Sciatic nerve (tissue), 2 donors: ENCODE data around the gene HOXA10. TPM values are rescaled to one million over a fixed set of nuclear protein-coding genes. Genes with fewer than 3 reads are reported as not detected.

Source experiments
- ATAC-seq: fragments of 200-7000 bp; cut with Tn5 transposase; one replicate; pipeline ENCODE4 v1.9.1; 2020; ENCODE audit warnings: mild to moderate bottlenecking, moderate library complexity
- DNase-seq: peaks from one replicate; pipeline ENCODE4 v3.0.0-alpha.2; 2020; ENCODE audit warnings: low spot score
- intact Hi-C: fragments of 100-400 bp; cut with DNase I; formaldehyde crosslinking; loops from one replicate; pipeline ENCODE4 v1.14.2; 2022
- total RNA-seq: library from RNA; stranded (reverse); fragmentation: NEBNext Ultra II Directional; extraction: Animal tissue kit (Norgen Biotek cat#: 25700); gene quantifications from one replicate; pipeline ENCODE4 v1.2.1, GENCODE V29; 2021
- donor health status: DM: no; HTN: no; CAD: no.
- donor health status: DM: no; HTN: no; CAD: no.

Gene HOXA10
- total RNA-seq, 1 donor from 2014 or later, result 11.2 TPM

DNA sequence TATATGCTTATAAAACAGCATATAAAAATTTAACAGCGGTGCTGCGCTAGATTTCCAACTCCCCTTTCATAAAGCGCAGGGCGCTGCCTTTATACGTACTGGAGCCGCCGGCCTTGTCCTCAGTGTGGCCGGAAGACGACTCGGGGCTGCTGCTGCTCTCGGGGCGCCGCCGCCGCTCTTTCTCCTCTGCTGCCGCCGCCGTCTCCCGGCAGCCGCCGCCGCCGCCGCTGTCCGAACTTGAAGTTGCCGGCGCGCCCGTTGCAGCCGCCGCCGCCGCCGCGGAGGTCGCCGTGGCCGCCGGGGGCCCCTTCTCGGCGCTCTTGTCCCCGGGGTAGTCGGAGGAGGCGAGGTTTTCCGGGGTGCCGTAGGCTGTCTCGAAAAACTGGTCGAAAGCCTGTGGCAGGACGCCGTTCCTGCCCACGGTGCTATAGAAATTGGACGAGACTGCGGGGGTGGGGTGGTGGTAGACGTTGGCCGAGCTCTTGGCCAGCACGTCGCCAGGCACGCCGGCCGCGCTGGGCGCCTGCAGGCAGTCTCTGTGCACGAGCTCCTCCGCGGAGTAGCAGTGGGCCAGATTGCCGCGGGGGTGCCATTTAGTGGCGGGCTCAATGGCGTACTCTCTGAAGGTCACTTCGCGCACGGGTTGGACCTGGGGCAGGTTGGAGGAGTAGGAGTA, 10.4 kb upstream of the HOXA10 start:
- intact Hi-C loops, result no loop called here
- peak; percentile 6 for ATAC-seq
- peak; percentile 71 for DNase-seq

DNA sequence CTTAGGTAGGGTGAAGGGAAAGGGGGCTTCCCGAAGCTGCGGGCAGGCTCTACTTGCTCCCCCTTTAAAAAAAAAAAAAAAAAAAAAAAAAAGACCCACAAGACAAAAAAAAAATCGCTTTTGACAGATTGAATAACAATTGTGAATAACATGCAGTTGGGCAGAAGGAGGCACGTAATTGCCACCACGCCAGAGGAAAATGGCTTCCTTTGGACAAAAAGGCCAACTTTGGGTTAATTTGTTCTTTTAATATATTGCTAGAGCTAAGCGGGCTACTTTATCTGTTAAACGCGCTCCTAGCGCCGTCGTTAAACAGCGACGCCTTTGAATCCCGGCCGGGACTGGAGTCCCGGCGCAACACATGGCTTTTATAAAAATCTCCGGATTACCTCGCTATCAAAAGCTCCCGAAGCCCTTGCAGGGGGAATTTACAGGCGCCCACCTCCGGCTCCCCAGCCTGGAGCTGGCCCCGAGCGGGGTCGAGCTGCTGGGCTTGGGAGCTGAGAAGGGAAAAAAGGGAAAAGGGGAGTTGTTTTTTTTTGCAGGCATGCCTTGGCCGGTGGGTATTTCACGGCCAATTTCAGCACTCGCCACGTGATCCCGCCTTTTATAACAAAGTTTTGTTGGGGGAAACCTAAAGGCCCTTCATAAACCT, 9.7 kb upstream of the HOXA10 start:
- ATAC-seq, result no peak
- intact Hi-C loops, result no loop called here

DNA sequence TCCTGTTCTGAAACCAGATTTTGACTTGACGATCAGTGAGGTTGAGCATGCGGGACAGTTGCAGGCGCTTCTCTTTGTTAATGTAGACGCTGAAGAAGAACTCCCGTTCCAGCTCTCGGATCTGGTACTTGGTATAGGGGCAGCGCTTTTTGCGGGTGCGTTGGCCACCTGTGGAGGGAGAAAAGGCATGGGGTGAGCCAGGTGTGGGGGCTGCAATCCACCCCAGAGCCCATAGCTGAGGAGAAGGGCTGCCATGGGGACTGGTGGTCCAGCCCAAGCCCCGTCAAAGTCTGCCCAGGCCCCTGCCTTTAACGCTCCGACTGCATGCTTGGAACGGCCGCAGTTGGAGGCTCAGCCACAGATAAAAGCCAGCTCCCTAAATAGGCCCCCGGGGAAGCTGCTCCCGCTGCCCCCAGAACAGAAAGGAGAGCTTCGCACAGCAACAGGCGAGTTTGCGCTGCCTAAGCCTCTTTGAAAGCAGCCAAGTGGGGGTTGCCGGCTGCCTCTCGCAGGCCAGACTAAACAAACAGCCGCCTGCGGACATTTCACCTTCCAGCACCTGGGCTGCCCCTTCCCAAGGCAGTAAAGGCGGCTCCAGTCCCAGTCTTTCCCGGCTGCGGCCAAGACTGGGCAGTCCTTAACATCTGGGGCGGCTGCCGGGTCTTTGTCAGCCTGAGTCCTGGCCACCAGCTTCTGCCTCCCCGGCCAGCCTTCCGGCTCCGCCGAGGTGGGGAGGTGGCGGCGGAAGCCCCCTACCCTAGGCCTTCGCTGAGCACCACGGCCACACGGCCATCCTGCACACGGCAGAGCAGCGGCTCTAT, 9.0 kb upstream of the HOXA10 start:
- intact Hi-C loops, result no loop called here
- peak; percentile 62 for DNase-seq
- ATAC-seq, result no peak

More for the DNA sequence above, 9.7 kb upstream of the HOXA10 start:
- DNase-seq, result peak; percentile 62

DNA sequence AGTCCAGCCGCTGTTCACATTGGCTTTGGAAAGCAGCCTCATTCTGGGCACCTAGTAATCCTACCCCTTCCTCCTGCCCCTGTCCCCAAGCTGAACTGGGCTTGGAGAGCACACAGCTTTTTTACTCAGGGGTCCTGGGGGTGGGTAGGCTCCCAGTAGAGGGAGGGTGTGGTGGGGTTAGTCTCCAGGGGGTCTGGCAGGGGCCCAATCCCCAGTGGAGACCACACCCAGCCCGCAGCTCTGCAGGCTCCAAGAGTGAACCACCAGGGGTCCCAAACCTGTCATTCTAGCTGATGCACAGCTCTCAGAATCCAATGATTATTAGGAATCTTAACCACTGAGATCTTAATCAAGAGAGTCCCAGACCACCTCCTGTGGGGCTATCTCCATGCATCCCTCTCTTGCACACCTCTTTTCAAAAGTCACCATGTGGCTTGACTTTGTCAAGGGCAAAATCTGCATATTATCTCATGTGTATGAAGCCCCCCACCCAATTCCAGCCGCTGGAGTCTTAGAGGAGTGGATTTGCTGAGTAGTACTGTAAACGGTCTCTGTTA, 8.2 kb upstream of the HOXA10 start:
- no peak for ATAC-seq

DNA sequence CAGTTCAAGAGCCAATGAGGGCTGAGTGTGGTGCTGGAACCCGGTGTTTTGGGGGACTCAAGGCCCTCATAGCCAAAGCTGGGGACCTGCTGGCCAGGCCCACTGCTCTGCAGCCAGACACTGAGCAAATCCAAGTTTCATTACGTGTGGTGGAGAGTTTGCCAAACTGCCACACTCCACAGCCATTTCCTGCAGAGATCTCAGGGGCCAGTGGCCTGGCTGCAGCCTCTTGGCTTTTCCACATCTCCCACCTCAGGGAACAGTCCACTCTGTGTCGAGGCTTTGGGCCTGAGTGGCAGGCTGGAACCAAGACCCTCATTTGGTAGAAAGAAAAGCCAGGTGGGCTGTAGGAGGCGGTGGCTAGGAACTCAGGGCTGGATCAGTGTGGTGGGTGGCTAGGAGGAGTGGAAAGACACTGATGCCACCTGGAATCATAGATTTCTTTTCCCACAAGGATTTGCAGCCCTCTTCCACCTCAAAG, 7.7 kb upstream of the HOXA10 start:
- ATAC-seq (no peak), DNase-seq (peak; percentile 52)
- intact Hi-C loops, result no loop called here

More for the DNA sequence above, 8.2 kb upstream of the HOXA10 start:
- peak; percentile 54 for DNase-seq
- intact Hi-C loops, result no loop called here

DNA sequence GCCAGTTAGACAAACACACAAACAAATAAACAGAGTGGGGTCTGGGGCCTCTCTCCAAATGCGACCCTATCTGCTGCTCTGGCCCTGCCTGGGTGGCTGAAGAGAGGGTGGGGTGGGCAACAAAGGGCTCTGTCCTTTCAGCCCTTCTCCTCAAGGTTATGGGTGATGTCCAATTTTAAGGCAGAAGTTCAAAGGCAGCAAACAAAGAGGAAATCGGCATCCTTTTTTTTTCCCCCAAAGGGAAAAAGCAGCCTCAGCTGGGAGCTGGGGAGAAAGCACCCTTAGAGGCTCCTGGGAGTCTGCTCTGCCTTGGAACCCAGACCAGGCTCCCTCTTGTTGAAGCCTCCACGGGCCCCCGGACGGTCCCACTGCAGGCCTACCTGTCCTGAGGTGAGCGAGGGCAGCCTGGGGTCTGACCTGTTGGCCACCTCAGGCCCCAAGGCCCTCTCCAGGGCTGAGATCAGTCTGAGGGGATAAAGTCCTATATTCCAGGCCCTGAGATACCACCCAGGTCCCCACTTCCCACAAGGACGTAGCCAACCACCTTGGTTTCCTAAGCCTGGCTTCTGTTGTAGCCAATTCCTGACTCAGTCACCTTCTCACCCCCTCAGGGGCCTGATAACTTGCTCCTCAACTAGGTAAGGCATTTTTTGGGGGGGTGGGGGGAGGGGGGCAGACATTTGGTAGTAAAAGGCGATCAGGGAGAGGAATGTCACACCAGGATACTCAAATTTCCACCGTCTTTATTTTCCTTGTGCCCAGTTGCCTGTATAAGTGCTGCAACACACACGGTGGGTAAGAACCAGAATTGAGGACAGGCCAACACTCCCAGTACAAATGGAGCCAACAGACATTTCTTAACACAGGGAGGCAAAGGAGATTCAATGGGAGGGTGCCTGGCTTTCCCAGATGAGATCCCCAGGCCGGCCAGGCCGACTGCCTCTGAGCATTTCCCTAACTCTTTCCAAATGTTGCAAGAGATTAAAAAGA, 6.6 kb upstream of the HOXA10 start:
- DNase-seq, result peak; percentile 56
- no peak for ATAC-seq
- intact Hi-C loops, result no loop called here

DNA sequence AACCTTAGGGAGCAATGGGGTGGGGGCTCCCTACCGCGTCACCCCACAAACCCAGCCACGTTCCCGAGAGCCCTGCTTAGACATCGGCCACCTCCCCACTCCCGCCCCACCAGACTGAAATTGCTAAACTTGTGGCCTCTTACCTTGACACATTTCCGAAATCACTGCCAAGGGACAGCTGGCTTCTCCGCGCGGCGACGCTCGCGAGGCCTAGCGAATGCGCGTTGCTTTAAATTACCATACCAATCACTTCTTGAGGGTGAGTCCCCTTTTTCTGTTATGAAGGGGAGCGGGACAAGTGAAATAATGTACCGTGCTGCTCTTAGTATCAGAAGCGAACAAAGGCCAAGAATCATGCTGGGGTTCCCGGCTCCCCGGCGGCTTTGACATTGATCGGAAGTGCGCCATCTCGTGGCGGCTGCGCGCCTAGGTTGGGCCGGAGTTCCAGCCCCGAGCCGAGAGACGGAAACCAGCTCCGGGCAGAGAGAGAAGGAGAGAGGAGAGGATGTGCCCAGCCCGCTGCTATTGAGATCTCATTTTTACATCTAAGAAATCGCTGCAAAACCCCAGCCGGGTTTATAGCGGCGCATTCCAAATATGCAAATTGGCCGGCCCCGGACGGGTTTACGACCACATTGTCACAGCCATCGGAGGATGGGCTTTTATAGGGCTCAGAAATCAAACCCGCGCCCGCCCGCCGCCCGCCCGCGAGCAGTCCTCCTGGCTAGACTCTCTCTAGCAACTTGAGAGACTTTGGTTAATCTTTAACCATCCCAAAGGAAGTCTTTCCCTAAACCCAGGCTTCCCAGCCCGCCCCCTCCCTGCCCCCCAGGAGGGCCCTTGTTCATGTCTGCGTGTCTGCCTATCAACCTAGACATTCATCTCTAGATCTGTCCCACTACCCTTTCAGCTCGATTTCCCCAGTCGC, 5.6 kb upstream of the HOXA10 start:
- DNase-seq, result peak; percentile 89
- intact Hi-C loops, result no loop called here
- peak; percentile 80 for ATAC-seq

DNA sequence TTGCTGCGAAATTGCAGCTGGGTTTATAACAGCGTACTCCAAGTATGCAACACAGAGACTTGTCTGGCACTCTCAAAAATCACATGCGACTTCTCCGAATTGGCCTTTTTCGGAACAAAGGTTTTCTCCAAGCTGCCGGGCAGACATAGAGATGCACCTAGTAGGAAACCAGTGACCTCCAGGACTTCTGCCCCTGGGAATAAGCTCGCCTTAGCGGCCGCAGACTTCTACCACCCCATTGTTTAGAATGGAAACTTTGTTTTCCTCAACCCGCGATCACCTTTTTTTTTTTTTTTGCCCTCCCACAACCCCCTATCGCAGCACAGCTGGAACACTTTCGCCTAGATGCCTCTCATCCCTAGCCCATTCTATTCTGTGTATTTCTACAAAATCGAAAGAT, 4.9 kb upstream of the HOXA10 start:
- ATAC-seq, result no peak
- intact Hi-C loops, result no loop called here
- DNase-seq, result peak; percentile 56

DNA sequence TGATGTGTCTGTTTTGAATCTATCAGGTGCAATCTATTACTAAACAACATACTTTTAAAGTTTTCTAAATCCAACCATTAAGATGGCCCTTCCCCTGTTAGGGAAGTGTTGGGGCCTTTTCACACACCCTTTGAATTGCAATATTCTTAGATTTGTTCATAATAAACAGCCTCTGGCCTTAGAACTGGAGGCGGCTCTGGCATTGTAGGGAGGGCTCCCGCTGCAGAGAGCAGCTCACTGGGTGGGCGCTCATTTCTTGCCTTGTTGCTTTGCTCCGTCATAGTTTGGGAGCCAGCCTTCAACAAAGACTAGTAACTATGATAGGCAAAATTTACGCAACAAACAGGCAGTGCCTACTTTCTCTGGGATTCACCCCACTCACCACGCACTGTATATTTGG, 4.2 kb upstream of the HOXA10 start:
- intact Hi-C loops, result no loop called here
- peak; percentile 54 for DNase-seq
- peak; percentile 27 for ATAC-seq

DNA sequence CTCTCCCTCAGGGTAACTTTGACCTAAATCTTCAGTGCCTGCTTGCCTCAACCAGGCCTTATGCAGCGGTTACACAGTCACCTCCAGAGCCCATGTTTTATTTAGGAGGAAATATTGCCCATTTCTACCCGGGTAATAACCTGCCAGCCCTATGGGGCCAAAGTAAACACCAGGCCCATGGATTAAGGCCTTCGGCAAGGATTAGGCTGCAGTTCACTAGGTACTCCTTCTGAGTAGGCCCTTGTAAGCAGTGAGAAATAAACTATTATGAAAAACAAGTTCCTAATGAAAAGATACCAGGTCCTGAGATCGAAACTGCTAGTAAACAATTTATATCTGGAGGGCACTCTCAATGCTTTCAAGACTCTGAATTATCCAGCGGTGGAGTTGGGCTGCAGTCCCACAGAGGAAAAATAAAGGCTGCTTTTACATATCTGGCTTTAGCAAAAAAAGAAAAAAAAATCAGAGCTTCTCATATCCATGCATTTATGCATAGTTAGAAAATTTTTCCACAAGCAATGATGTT, 3.7 kb upstream of the HOXA10 start:
- DNase-seq (no peak), ATAC-seq (no peak)
- intact Hi-C loops, result no loop called here

DNA sequence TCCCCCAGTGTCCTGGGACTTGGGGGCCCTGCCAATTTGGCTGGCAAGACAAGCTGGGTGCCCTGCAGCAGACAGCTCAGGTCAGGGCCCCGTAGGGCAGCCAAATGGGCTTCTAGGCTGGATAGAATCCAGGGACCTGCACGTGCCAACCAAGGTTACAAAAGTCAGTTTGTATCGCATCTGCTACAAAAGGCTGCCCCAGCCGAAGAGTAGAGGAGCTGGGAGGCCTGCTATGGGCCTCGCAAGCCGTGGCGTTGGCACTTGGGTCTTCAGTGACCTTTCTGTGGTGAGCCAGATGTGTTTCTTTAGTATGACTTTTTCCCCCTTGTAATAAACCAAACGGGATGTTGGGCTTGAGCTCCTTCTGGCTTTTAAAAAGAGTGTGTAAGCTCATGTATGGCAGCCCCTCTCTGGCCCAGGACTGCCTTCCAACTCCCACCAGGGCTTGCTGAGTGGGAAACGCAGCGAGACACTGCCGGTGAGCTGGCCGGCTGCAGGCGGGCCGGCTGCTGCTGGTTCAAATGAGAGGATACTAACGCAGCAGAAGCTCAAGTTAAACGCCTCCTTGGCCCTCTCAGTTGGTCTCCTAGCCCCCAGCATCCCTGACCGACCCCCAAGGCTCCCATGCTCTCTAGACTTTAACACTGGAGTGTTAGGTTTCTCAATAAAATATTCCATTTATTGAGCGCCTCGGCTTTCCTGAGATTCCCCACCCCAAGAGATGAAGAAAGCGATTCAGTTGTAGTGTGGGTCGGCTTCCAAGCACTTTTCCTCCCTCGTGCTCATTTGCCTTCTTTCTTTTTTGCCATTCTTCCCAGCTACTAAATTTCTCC, 3.1 kb upstream of the HOXA10 start:
- DNase-seq (peak; percentile 57), ATAC-seq (no peak)
- intact Hi-C loops, result no loop called here

DNA sequence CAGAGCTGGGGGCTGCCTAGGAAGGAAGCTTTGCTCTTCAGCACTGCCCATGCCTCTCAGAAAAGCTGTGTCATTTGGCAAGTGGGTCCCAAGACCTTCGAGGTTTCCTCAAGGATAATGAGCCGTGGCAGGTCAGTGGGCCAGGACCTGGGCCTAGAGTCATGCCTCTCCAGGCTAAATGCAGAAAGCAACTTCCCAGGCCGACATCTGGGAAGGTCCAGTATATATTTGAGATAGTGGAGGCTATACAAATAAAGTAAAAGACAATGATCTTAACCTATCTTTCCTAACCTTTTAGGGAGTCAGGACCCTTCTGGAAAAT, 2.4 kb upstream of the HOXA10 start:
- DNase-seq (no peak), ATAC-seq (no peak)
- intact Hi-C loops, result no loop called here

DNA sequence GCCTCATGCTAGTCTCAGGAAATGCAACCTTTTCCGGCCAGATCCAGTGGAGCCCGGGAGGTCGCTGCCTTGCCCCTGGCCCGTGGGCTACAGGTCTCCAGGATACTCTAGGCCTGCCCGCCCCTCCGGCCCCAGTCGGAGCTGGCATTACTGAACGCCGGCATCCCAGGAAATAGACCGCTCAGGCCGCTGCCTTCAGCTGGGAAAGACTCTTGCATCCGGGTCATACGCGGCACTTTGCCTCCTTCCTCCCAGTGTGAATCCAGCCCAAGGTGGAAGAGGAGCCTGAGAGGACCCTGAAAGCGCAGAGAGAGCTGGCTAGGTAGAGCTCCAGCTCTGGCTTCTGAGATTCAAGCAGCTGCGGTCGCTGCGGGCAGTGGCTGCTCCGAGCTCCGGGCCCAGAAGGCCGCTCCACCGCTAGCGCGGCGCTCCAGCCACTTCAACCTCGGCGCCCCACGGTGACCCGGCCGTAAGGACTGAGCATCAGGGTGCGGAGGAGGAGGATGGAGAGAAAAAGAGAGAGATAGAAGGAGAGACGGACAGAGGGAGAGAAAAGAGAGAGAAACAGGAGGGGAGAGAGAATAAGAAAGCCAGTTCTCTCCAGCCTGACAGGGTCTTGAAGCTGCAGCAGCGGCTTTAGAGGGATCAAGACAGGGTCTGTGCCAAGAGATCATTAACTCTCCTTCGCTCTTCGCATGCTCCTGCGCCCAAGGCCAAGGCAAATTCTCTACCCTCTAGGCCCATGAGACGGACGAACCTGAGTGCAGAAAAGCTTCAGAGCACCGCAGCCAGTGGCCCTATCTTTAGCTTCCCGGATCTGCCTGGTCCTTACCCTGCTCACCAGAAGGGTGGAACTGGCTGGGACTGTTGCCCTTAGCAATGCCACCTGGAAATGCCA, 1.8 kb upstream of the HOXA10 start:
- ATAC-seq, result no peak
- peak; percentile 64 for DNase-seq
- intact Hi-C loops, result no loop called here

DNA sequence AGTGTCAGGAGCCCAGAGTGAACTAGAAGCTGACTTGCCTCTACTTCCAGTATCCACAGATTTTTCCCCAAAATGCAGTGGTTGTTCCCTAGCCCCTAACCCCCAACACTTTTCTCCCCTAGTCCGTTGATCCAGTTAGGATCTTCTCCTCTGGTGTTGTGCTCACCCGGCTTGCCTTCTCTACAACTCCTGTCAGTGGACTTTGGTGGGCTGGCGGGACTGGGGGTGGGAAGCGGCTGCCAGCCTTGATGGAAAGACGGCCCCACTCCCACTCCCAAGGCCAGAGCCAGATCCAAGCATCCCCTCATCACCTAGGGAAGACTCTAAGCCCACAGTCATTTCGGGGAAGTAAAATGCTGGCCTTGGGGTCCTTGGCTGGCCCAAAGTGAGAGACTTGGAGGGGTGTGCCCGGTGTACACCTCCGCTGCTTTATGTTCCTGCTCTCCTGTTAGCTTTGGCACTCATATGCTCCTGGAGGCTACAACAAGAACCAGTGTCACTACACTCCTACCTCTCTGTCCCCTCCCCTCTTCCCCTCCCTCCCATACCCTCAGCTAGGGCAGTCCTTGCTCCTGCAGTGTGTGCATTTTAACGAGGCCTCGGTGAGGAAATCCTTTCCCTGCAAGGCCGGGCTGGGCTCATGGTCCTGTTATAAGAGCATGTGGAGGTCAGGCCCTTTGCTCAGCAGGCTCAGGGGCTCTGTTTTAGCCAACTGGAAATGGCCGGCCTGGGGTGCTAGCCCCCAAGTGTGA, 930 bp upstream of the HOXA10 start:
- intact Hi-C loops, result no loop called here
- peak; percentile 2 for ATAC-seq
- DNase-seq, result peak; percentile 51

DNA sequence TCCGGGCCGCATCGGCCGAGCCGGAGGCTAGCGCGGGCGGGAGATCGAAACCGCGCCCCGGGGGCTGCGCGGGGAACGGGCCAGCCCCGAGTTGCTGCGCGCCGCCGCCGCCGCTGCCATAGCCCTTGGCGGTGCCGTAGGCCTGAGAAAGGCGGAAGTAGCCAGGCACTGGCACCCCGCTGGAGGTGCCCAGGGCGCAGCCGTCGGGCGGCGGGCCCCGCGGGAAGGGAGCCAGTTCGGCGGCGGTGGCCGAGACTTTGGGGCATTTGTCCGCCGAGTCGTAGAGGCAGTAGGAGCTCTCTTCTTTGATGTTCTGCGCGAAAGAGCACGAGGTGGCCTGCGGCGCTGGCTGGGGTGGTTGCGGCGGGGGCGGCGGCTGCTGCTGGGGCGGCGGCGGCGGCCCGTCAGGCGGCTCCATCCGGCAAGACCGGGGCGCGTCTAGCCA, 587 bp downstream of the HOXA10 start:
- DNase-seq (peak; percentile 65), ATAC-seq (no peak)
- intact Hi-C loops, result no loop called here
